ENCODE data around the gene KCNJ8. TPM values are rescaled to one million over a fixed set of nuclear protein-coding genes. Genes with fewer than 3 reads are reported as not detected.

The KCNJ8 gene
- total and polyA plus RNA-seq, 2 of the 8 experiments (the other 6 are each of a cell fraction or from before 2014, with no cell fraction given) = 0.48 to 1.4 TPM

GRCh38 chr12:21731144-21731543, 43.4 kb downstream of the KCNJ8 start:
- Histone ChIP-seq H3K9me3 (ENCODE audit: insufficient read depth in 2 of 2, low read depth in 1 of 2, low read length in 1 of 2) (0 out of 4 replicates have a peak, but pooled peaks cover 0 to 4% of the 10 kb centered on the region in 2 experiments), H2BK12ac (ENCODE audit: low read depth, low read length) (no peak overlapping the region), H3K4me2 (ENCODE audit: insufficient read depth in 1 of 2, low read depth in 2 of 2, low read length in 2 of 2) (no peak overlapping the region), H3K23ac (ENCODE audit: insufficient read length) (no peak overlapping the region), H3K4me1 (replicated peaks in 1 of 4; ENCODE audit: control insufficient read depth in 3 of 4, insufficient read depth in 4 of 4, low read length in 3 of 4) (no peaks in the 10 kb centered on the region), H2BK20ac (ENCODE audit: low read length) (no peak overlapping the region), H3K18ac (ENCODE audit: extremely low read depth, low read length) (no peak overlapping the region), H3K36me3 (ENCODE audit: control insufficient read depth in 2 of 4, insufficient read depth in 4 of 4, low read length in 3 of 4) (no peaks in the 10 kb centered on the region), H4K5ac (ENCODE audit: insufficient read length, low read depth, low read length) (no peak overlapping the region), H2AFZ (ENCODE audit: low read length) (no peak overlapping the region), H3K56ac (replicated peaks; ENCODE audit: insufficient read length, low read depth, low read length) (no peak overlapping the region), H4K91ac (replicated peaks; ENCODE audit: insufficient read length, low read length) (no peak overlapping the region), H4K8ac (ENCODE audit: extremely low read depth, insufficient read depth, low read length) (no peak overlapping the region), H3K27me3 (replicated peaks in 1 of 4; ENCODE audit: control insufficient read depth in 3 of 4, extremely low read depth in 1 of 4, insufficient read depth in 3 of 4, low read length in 3 of 4) (no peaks in the 10 kb centered on the region), H3K4me3 (ENCODE audit: extremely low read depth in 1 of 4, insufficient read depth in 2 of 4, low read depth in 3 of 4, low read length in 4 of 4) (no peak overlapping the region), H3K23me2 (ENCODE audit: low read depth, low read length) (no peaks in the 10 kb centered on the region), H3K79me1 (ENCODE audit: low read depth, low read length) (no peaks in the 10 kb centered on the region), H4K20me1 (replicated peaks in 1 of 2; ENCODE audit: control insufficient read depth in 1 of 2, insufficient read depth in 2 of 2, low read length in 2 of 2) (no peaks in the 10 kb centered on the region), H2BK120ac (replicated peaks; ENCODE audit: low read depth, low read length) (no peak overlapping the region), H2BK15ac (ENCODE audit: low read length) (no peak overlapping the region), H2AK5ac (ENCODE audit: low read depth, low read length) (no peak overlapping the region), H3K79me2 (ENCODE audit: control insufficient read depth in 1 of 2, insufficient read depth in 2 of 2, low read length in 2 of 2) (no peaks in the 10 kb centered on the region), H3K14ac (ENCODE audit: insufficient read length) (no peak overlapping the region), H2BK5ac (ENCODE audit: low read depth, low read length) (no peak overlapping the region), H3K27ac (ENCODE audit: low read depth, low read length) (no peak overlapping the region), H3K4ac (replicated peaks; ENCODE audit: insufficient read length, low read depth, low read length) (no peak overlapping the region), H3K9ac (replicated peaks in 1 of 4; ENCODE audit: extremely low read depth in 1 of 4, low read depth in 3 of 4, low read length in 3 of 4) (no peak overlapping the region)
- DNase-seq (ENCODE audit: low read depth in 1 of 2, low spot score in 2 of 2) (no peak), FAIRE-seq (no peak)
- POLR2A ChIA-PET (ENCODE audit: partially characterized antibody) = no interaction called here
- TF ChIP-seq BCL11A (IDR thresholded peaks at IDR 0.05; ENCODE audit: low read depth in 2 of 2, low read length in 2 of 2) = no peak
- no peak for TF ChIP-seq SP1 (IDR thresholded peaks at IDR 0.05; ENCODE audit: low read depth, low read length)
- WGBS, 2 experiments (ENCODE audit: extremely low coverage in 1 of 2, insufficient coverage in 1 of 2, insufficient read length in 1 of 2, insufficient replicate concordance in 2 of 2, low coverage in 1 of 2, low lambda C conversion rate in 2 of 2, missing lambda C conversion rate in 1 of 2) = 88% methylated on average over 3 of the region's 3 CpGs; no CpG with 5 or more reads in 1 of the 2 experiments
- CTCF ChIA-PET (ENCODE audit: partially characterized antibody) = interaction anchor here (1.1 kb wide), 1 partner anchor 126 kb away, joined by 3 read pairs; no protein-coding TSS in a partner anchor
